GM23338 (cell line): ENCODE measurements around the gene TGFB1. TPM values are rescaled to one million over a fixed set of nuclear protein-coding genes. Genes with fewer than 3 reads are reported as not detected.

Source experiments
- ATAC-seq: fragments of 200-7000 bp; cut with Tn5 transposase; 3 replicates; pipeline ENCODE4 v1.9.1; 2020
- DNase-seq: peaks from one replicate; pipeline ENCODE4 v3.0.0-alpha.2; 2015; ENCODE audit warnings: low spot score
- H2AFZ ChIP-seq: fragments of 200-600 bp; sonication (generic); 2 replicates; pipeline ENCODE4 v1.8.0; 2016; ENCODE audit warnings: antibody characterized with exemption, mild to moderate bottlenecking, moderate library complexity
- H3F3A ChIP-seq: fragments of 200-600 bp; sonication (generic); replicated peaks from 2 replicates; pipeline ENCODE4 v1.8.0; 2017; ENCODE audit warnings: antibody characterized with exemption, mixed run types, low read depth
- H3K27ac ChIP-seq: fragments of 200-600 bp; sonication (generic); 2 replicates; pipeline ENCODE4 v1.6.1; 2016; ENCODE audit warnings: low read depth
- H3K27me3 ChIP-seq: fragments of 200-600 bp; sonication (generic); 2 replicates; pipeline ENCODE4 v1.8.0; 2016; ENCODE audit warnings: mild to moderate bottlenecking, mixed run types, moderate library complexity; ENCODE audit not compliant: insufficient read depth
- H3K36me3 ChIP-seq: fragments of 200-600 bp; sonication (generic); 2 replicates; pipeline ENCODE4 v1.8.0; 2016; ENCODE audit warnings: mild to moderate bottlenecking; ENCODE audit not compliant: insufficient read depth
- H3K4me1 ChIP-seq: fragments of 200-600 bp; sonication (generic); 2 replicates; pipeline ENCODE4 v1.8.0; 2016; ENCODE audit warnings: mild to moderate bottlenecking, moderate library complexity; ENCODE audit not compliant: insufficient read depth
- H3K4me2 ChIP-seq: fragments of 200-600 bp; sonication (generic); 2 replicates; pipeline ENCODE4 v1.7.1; 2017; ENCODE audit warnings: mixed run types
- H3K4me3 ChIP-seq: fragments of 200-600 bp; sonication (generic); 2 replicates; pipeline ENCODE4 v1.6.1; 2016; ENCODE audit warnings: mixed run types
- H3K79me2 ChIP-seq: fragments of 200-600 bp; sonication (generic); replicated peaks from 2 replicates; pipeline ENCODE4 v1.8.0; 2017; ENCODE audit warnings: mild to moderate bottlenecking; ENCODE audit not compliant: insufficient read depth
- H3K9me2 ChIP-seq: fragments of 200-600 bp; sonication (generic); 2 replicates; pipeline ENCODE4 v1.8.0; 2017; ENCODE audit not compliant: insufficient read depth
- H4K20me1 ChIP-seq: fragments of 200-600 bp; sonication (generic); replicated peaks from 2 replicates; pipeline ENCODE4 v1.8.0; 2017; ENCODE audit warnings: mild to moderate bottlenecking; ENCODE audit not compliant: insufficient read depth
- H3K27ac Mint-ChIP-seq: 2 replicates; pipeline ENCODE4 v1.8.0; 2020; ENCODE audit warnings: inconsistent platforms, mild to moderate bottlenecking, moderate library complexity, mixed read lengths
- H3K27me3 Mint-ChIP-seq: 3 replicates; pipeline ENCODE4 v1.8.0; 2022; ENCODE audit warnings: low read depth, mild to moderate bottlenecking, moderate library complexity, mixed read lengths, inconsistent platforms; ENCODE audit not compliant: insufficient read depth, poor library complexity
- H3K36me3 Mint-ChIP-seq: 3 replicates; pipeline ENCODE4 v1.8.0; 2021; ENCODE audit warnings: low read depth, mild to moderate bottlenecking, inconsistent platforms, moderate library complexity, mixed read lengths
- H3K4me1 Mint-ChIP-seq: 3 replicates; pipeline ENCODE4 v1.8.0; 2020; ENCODE audit warnings: mild to moderate bottlenecking, inconsistent platforms, mixed read lengths
- H3K4me3 Mint-ChIP-seq: 3 replicates; pipeline ENCODE4 v1.8.0; 2021; ENCODE audit warnings: moderate library complexity, mild to moderate bottlenecking, inconsistent platforms, mixed read lengths
- H3K9me3 Mint-ChIP-seq: 3 replicates; pipeline ENCODE4 v1.8.0; 2020; ENCODE audit warnings: moderate library complexity, mild to moderate bottlenecking, inconsistent platforms, mixed read lengths
- CREB1 ChIP-seq: fragments of 250-450 bp; sonication (Bioruptor Pico); IDR thresholded peaks from 2 replicates; pipeline ENCODE4 v1.5.0; 2020; ENCODE audit warnings: low read depth, mild to moderate bottlenecking, moderate library complexity
- CTCF ChIP-seq, 2 experiments: fragments of 200-600 bp in 1 of 2; sonication (generic) in 1 of 2; conservative IDR thresholded peaks; 2 replicates each; pipeline versions ENCODE4 v1.5.1 to v1.6.1; 2016 to 2017; ENCODE audit warnings: antibody characterized with exemption in 2 of 2, low read depth in 2 of 2, mild to moderate bottlenecking in 2 of 2, moderate library complexity in 1 of 2
- ETS1 ChIP-seq: IDR thresholded peaks from 2 replicates; pipeline ENCODE4 v1.6.1; 2016; ENCODE audit warnings: antibody characterized with exemption
- EZH2 ChIP-seq: fragments of 200-600 bp; sonication (generic); IDR thresholded peaks from one replicate; pipeline ENCODE4 v1.8.0; 2017; ENCODE audit warnings: antibody characterized with exemption, mild to moderate bottlenecking, low read depth; ENCODE audit not compliant: unreplicated experiment
- EZH2phosphoT487 ChIP-seq: fragments of 200-600 bp; sonication (generic); IDR thresholded peaks from one replicate; pipeline ENCODE4 v1.8.1; 2018; ENCODE audit warnings: antibody characterized with exemption; ENCODE audit not compliant: unreplicated experiment
- JUNB ChIP-seq: IDR thresholded peaks from one replicate; pipeline ENCODE4 v1.6.1; 2016; ENCODE audit warnings: antibody characterized with exemption; ENCODE audit not compliant: unreplicated experiment
- NANOG ChIP-seq: IDR thresholded peaks from 2 replicates; pipeline ENCODE4 v1.6.1; 2016; ENCODE audit warnings: antibody characterized with exemption, borderline replicate concordance
- POLR2AphosphoS5 ChIP-seq: IDR thresholded peaks from 2 replicates; pipeline ENCODE4 v1.6.1; 2016; ENCODE audit warnings: antibody characterized with exemption, low read depth
- REST ChIP-seq: IDR thresholded peaks from one replicate; pipeline ENCODE4 v1.6.1; 2018; ENCODE audit warnings: antibody characterized with exemption; ENCODE audit not compliant: unreplicated experiment
- STAT1 ChIP-seq: IDR thresholded peaks from one replicate; pipeline ENCODE4 v1.6.1; 2016; ENCODE audit warnings: antibody characterized with exemption; ENCODE audit not compliant: unreplicated experiment
- ZNF114 ChIP-seq: fragments of 250-450 bp; sonication (Bioruptor Pico); IDR thresholded peaks from 2 replicates; pipeline ENCODE4 v1.5.0; 2020; ENCODE audit warnings: mild to moderate bottlenecking, moderate library complexity
- ZNF331 ChIP-seq: fragments of 250-450 bp; sonication (Bioruptor Pico); IDR thresholded peaks from 2 replicates; pipeline ENCODE4 v1.5.0; 2020; ENCODE audit warnings: low read depth, mild to moderate bottlenecking, moderate library complexity
- ZNF462 ChIP-seq: fragments of 250-450 bp; sonication (Bioruptor Pico); IDR thresholded peaks from 2 replicates; pipeline ENCODE4 v1.5.0; 2020; ENCODE audit warnings: mild to moderate bottlenecking, moderate library complexity
- polyA plus RNA-seq: library from polyadenylated mRNA; unstranded; fragments of >200 nt; fragmentation: Nextera tagmentation; extraction: Ambion mirVana; gene quantifications from 2 replicates; pipeline ENCODE4 v1.2.1, GENCODE V29; 2016
- total RNA-seq: library from RNA; depleted of rRNA; stranded (reverse); fragments of >200 nt; shearing (Covaris generic); gene quantifications from 2 replicates; pipeline ENCODE4 v1.2.3, GENCODE V29; 2014

Gene TGFB1
- total and polyA plus RNA-seq, 2 experiments from 2014 or later, result 0.99 to 7.9 TPM

- peaks cover 4% of the 10 kb centered on the region for H3K4me1 ChIP-seq
- no peak overlapping the region for H3K27ac Mint-ChIP-seq
- peaks cover 80% of the 10 kb centered on the region for H3K36me3 ChIP-seq
- no peak for ATAC-seq
- H3K27ac ChIP-seq, result no peak overlapping the region
- H3K4me3 Mint-ChIP-seq, result no peak overlapping the region; the same call in 2 of the 3 replicates
- no peak overlapping the region for H2AFZ ChIP-seq
- no peaks in the 10 kb centered on the region; the same call in 2 of the 3 replicates for H3K9me3 Mint-ChIP-seq
- no peak for DNase-seq
- TF ChIP-seq STAT1, result no peak
- no peak for TF ChIP-seq EZH2phosphoT487
- TF ChIP-seq EZH2, result no peak
- no peak for TF ChIP-seq ZNF331 (CRISPR knock-in tag)
- no peak for TF ChIP-seq CTCF (conservative IDR thresholded peaks at IDR 0.05; ENCODE audit: low read depth in 2 of 2)
- no peak for TF ChIP-seq POLR2AphosphoS5
- TF ChIP-seq ZNF462, result no peak
- TF ChIP-seq ETS1, result no peak
- no peak for TF ChIP-seq NANOG
- TF ChIP-seq CREB1, result no peak
- TF ChIP-seq ZNF114, result no peak
- no peak for TF ChIP-seq REST
- no peak for TF ChIP-seq JUNB
- no peak overlapping the region for H3K4me3 ChIP-seq
- H3K27me3 ChIP-seq, result no peaks in the 10 kb centered on the region
- H3K4me1 Mint-ChIP-seq, result peaks cover 14% of the 10 kb centered on the region
- H3K36me3 Mint-ChIP-seq, result peaks cover 87% of the 10 kb centered on the region
- H3K9me2 ChIP-seq, result no peaks in the 10 kb centered on the region
- no peak overlapping the region for H3K4me2 ChIP-seq
- no peaks in the 10 kb centered on the region for H3K79me2 ChIP-seq
- peaks cover 19% of the 10 kb centered on the region for H3K27me3 Mint-ChIP-seq
- H3F3A ChIP-seq, result peaks cover 59% of the 10 kb centered on the region
- H4K20me1 ChIP-seq, result peaks cover 29% of the 10 kb centered on the region
These were observed 49.8 kb downstream of the TGFB1 start for GRCh38 chr19:41303954-41304353.
